ENCODE results near the gene ABCD4. TPM values are rescaled to one million over a fixed set of nuclear protein-coding genes. Genes with fewer than 3 reads are reported as not detected.

The ABCD4 gene
- total RNA-seq, 2 donors from 2014 or later: 33.4 to 77.3 TPM

DNA sequence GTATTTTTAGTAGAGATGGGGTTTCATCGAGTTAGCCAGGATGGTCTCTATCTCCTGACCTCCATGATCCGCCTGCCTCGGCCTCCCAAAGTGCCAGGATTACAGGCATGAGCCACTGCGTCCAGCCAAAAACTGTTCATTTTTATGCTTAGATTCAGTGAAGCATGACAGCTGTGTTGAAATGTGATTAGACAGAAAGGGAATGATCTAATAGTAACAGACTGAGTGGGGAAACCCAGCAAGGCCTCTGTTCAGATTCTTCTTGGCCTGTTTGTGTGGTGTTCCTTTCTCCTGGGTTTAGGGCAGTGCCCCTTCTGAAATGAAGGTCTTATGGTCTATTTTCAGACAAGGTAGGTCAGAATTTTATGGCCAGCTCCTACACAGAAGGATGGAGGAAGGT, 11.8 kb upstream of the ABCD4 start:
- TF ChIP-seq POLR2AphosphoS5 (IDR thresholded peaks at IDR 0.05) (no peak), POLR2A (IDR thresholded peaks at IDR 0.05) (no peak)
- TF ChIP-seq, protein P1, sequence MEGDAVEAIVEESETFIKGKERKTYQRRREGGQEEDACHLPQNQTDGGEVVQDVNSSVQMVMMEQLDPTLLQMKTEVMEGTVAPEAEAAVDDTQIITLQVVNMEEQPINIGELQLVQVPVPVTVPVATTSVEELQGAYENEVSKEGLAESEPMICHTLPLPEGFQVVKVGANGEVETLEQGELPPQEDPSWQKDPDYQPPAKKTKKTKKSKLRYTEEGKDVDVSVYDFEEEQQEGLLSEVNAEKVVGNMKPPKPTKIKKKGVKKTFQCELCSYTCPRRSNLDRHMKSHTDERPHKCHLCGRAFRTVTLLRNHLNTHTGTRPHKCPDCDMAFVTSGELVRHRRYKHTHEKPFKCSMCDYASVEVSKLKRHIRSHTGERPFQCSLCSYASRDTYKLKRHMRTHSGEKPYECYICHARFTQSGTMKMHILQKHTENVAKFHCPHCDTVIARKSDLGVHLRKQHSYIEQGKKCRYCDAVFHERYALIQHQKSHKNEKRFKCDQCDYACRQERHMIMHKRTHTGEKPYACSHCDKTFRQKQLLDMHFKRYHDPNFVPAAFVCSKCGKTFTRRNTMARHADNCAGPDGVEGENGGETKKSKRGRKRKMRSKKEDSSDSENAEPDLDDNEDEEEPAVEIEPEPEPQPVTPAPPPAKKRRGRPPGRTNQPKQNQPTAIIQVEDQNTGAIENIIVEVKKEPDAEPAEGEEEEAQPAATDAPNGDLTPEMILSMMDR (IDR thresholded peaks at IDR 0.05): no peak
- no peak for DNase-seq (ENCODE audit: low spot score)
- intact Hi-C loops (cut with DNase I): no loop called here
- no peaks in the 10 kb centered on the region for H3K9me3 ChIP-seq
- H3K36me3 ChIP-seq: no peaks in the 10 kb centered on the region
- H3K4me1 ChIP-seq (replicated peaks): no peaks in the 10 kb centered on the region
- no peak overlapping the region for H3K4me3 ChIP-seq
- H3K27me3 ChIP-seq (replicated peaks; ENCODE audit: insufficient read depth): no peaks in the 10 kb centered on the region
- 90% methylated on average over 4 of the region's 4 CpGs for WGBS
- H3K27ac ChIP-seq: no peak overlapping the region

DNA sequence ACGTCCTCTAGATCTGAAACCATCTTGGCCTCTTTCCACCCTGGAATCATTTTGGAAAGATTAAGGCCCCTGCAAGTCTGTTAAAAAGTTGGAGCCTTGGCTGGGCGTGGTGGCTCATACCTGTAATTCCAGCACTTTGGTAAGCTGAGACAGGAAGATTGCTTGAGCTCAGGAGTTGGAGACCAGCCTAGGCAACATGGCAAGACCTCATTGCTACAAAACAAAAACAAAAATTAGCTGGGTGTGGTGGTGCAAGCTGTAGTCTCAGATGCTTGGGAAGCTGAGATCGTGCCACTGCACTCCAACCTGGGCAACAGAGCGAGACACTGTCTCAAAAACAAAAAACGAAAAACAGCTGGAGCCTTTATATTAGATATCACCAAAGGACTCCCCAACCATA, 10.9 kb upstream of the ABCD4 start:
- DNase-seq (ENCODE audit: low spot score): no peak
- intact Hi-C loops (cut with DNase I): no loop called here
- Histone ChIP-seq H3K4me3 (no peak overlapping the region), H3K4me1 (replicated peaks) (no peaks in the 10 kb centered on the region), H3K9me3 (no peaks in the 10 kb centered on the region), H3K27ac (no peak overlapping the region), H3K36me3 (no peaks in the 10 kb centered on the region), H3K27me3 (replicated peaks; ENCODE audit: insufficient read depth) (no peaks in the 10 kb centered on the region)
- TF ChIP-seq POLR2A (IDR thresholded peaks at IDR 0.05) (no peak), POLR2AphosphoS5 (IDR thresholded peaks at IDR 0.05) (no peak)
- TF ChIP-seq, protein P1 (IDR thresholded peaks at IDR 0.05): no peak
- 70% methylated on average over 5 of the region's 5 CpGs for WGBS

DNA sequence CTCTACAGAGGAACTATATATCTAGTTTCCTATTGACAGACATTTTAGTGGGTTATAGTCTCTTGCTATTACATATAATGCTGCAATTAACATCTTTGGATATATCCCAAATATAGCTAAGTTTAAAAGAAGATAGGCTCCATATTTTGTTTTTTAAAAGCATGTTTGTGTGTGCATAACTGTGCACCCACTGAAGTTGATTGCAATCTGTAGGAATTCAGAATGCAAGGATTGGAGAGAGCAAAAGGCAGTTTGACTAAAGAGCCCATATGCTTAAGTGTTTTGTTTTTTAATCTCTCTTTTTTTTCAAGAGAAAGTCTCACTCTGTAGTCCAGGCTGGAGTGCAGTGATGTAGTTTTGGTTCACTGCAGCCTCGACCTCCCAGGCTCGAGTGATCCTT, 9.4 kb upstream of the ABCD4 start:
- no peaks in the 10 kb centered on the region for H3K36me3 ChIP-seq
- H3K4me3 ChIP-seq: no peak overlapping the region
- no peak for TF ChIP-seq POLR2AphosphoS5 (IDR thresholded peaks at IDR 0.05)
- TF ChIP-seq, protein P1 (IDR thresholded peaks at IDR 0.05): no peak
- H3K4me1 ChIP-seq (replicated peaks): no peaks in the 10 kb centered on the region
- WGBS: 90% methylated on average over 2 of the region's 2 CpGs
- intact Hi-C loops (cut with DNase I): no loop called here
- no peak for DNase-seq (ENCODE audit: low spot score)
- no peaks in the 10 kb centered on the region for H3K27me3 ChIP-seq (replicated peaks; ENCODE audit: insufficient read depth)
- no peak overlapping the region for H3K27ac ChIP-seq
- no peaks in the 10 kb centered on the region for H3K9me3 ChIP-seq

DNA sequence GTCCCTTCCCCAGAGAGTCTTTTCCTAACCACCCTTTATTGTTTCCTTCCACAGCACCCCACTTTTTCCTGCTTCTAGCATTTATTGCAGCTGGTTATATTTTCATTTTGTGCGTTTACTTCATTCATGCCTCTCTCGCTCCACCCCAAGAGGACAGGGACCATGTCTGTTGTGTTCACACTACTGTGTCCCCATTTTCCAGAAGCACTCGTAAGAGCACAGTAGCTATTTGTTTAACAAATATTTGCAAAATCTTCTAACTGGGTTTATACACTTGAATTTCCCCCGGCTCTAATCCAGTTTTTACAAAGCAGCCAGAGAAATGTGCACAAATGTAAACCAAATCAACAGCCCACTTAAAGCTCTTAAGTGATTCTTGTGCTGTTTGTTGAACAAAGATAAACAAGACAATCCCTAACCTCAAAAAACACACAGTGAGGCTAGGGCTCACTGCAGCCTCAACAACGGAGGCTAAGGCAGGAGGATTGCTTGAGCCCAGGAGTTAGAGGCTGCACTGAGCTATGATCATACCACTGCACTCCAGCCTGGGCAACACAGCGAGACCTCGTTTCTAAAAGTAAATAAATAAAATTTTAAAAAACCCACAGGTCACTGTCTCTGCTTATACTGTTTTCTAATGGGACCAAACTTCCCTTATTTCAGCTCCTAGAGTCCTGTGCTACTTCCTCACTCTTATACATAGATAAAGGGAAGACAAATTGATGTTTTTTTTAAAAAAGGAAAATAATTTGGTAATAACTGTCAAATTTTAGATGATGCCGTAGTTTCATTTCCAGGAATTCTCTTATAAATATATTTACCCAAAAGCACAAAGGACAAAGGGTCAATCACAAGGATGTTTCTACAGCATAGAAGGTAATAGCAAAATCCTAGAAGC, 6.6 kb upstream of the ABCD4 start:
- no peaks in the 10 kb centered on the region for H3K36me3 ChIP-seq
- no peak overlapping the region for H3K4me3 ChIP-seq
- H3K4me1 ChIP-seq (replicated peaks): no peaks in the 10 kb centered on the region
- intact Hi-C loops (cut with DNase I): no loop called here
- no peaks in the 10 kb centered on the region for H3K9me3 ChIP-seq
- TF ChIP-seq POLR2A (IDR thresholded peaks at IDR 0.05) (no peak), POLR2AphosphoS5 (IDR thresholded peaks at IDR 0.05) (no peak)
- TF ChIP-seq, protein P1 (IDR thresholded peaks at IDR 0.05): no peak
- H3K27me3 ChIP-seq (replicated peaks; ENCODE audit: insufficient read depth): no peaks in the 10 kb centered on the region
- no peak overlapping the region for H3K27ac ChIP-seq
- WGBS: 62% methylated on average over 8 of the region's 8 CpGs
- DNase-seq (ENCODE audit: low spot score): no peak

DNA sequence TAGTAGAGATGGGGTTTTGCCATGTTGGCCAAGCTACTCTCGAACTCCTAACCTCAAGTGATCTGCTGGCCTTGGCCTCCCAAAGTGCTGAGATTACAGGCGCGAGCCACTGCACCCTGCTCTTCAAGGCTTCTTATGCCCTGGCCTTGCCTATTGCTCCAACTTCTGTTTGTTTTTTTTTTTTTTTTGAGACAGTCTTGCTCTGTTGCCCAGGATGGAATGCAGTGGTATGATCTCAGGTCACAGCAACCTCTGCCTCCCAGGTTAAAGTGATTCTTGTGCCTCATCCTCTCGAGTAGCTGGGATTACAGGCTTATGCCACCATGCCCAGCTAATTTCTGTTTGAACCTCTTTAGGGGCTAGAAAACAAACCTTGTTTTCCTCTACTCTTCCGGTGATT, 6.0 kb upstream of the ABCD4 start:
- TF ChIP-seq POLR2AphosphoS5 (IDR thresholded peaks at IDR 0.05) (no peak), POLR2A (IDR thresholded peaks at IDR 0.05) (no peak)
- TF ChIP-seq, protein P1 (IDR thresholded peaks at IDR 0.05): no peak
- intact Hi-C loops (cut with DNase I): no loop called here
- Histone ChIP-seq H3K9me3 (no peaks in the 10 kb centered on the region), H3K4me1 (replicated peaks) (no peaks in the 10 kb centered on the region), H3K36me3 (no peaks in the 10 kb centered on the region), H3K27ac (no peak overlapping the region), H3K4me3 (no peak overlapping the region), H3K27me3 (replicated peaks; ENCODE audit: insufficient read depth) (no peaks in the 10 kb centered on the region)
- DNase-seq (ENCODE audit: low spot score): no peak
- WGBS: 86% methylated on average over 5 of the region's 5 CpGs
